Stimulated activated CD8-positive, alpha-beta memory T cell treated with anti-CD3 and anti-CD28 coated beads, Interleukin-7, amount 100 ng/mL, for 48 hours (primary cell): ENCODE measurements around the gene CAMTA1.

Experiments used
- DNase-seq, 2 donors: peaks; one replicate each; pipeline ENCODE4 v3.0.0-alpha.2; 2020; ENCODE audit warnings: low read depth in 1 of 2; ENCODE audit errors: extremely low read depth in 1 of 2

CAMTA1 gene

GRCh38 chr1:6996866-6997265 lies 211.6 kb downstream of the CAMTA1 start:
- DNase-seq: no peak

- DNase-seq: no peak
These were observed 213.0 kb downstream of the CAMTA1 start for GRCh38 chr1:6998267-6998666.

- DNase-seq: no peak
These were observed 214.6 kb downstream of the CAMTA1 start for GRCh38 chr1:6999826-7000225.

- DNase-seq: no peak
These were observed 215.5 kb downstream of the CAMTA1 start for GRCh38 chr1:7000720-7001119.

- DNase-seq: no peak
These were observed 217.5 kb downstream of the CAMTA1 start for GRCh38 chr1:7002728-7003127.

GRCh38 chr1:7003676-7004075 lies 218.4 kb downstream of the CAMTA1 start:
- DNase-seq: no peak

GRCh38 chr1:7004181-7004580 lies 218.9 kb downstream of the CAMTA1 start:
- DNase-seq: no peak

GRCh38 chr1:7005762-7006161 lies 220.5 kb downstream of the CAMTA1 start:
- no peak for DNase-seq

- DNase-seq: no peak
These were observed 222.0 kb downstream of the CAMTA1 start for GRCh38 chr1:7006996-7007871.

GRCh38 chr1:7007902-7008301 lies 222.6 kb downstream of the CAMTA1 start:
- no peak for DNase-seq

- no peak for DNase-seq
These were observed 223.1 kb downstream of the CAMTA1 start for GRCh38 chr1:7008331-7008730.

- DNase-seq: no peak
These were observed 223.9 kb downstream of the CAMTA1 start for GRCh38 chr1:7008975-7009740.

GRCh38 chr1:7009741-7010525 lies 224.7 kb downstream of the CAMTA1 start:
- no peak for DNase-seq

- DNase-seq: no peak
These were observed 225.4 kb downstream of the CAMTA1 start for GRCh38 chr1:7010534-7011200.

- no peak for DNase-seq
These were observed 226.6 kb downstream of the CAMTA1 start for GRCh38 chr1:7011826-7012225.

GRCh38 chr1:7012461-7012924 lies 227.2 kb downstream of the CAMTA1 start:
- no peak for DNase-seq

- no peak for DNase-seq
These were observed 228.8 kb downstream of the CAMTA1 start for GRCh38 chr1:7013833-7014639.

- no peak for DNase-seq
These were observed 229.3 kb downstream of the CAMTA1 start for GRCh38 chr1:7014640-7014930.

GRCh38 chr1:7015022-7015421 lies 229.8 kb downstream of the CAMTA1 start:
- DNase-seq: no peak

- DNase-seq: no peak
These were observed 233.1 kb downstream of the CAMTA1 start for GRCh38 chr1:7018351-7018750.
